ENCODE results near the gene GSTO2.

Gene GSTO2

GRCh38 chr10:104231784-104232612, 37.0 kb upstream of the GSTO2 start, which contains the start of gene CFAP43 (continued):
- TF ChIP-seq KLF16 (tag by site-specific recombination; IDR thresholded peaks at IDR 0.05) = peak; percentile 87
- peak; percentile 46 for TF ChIP-seq ZBTB8A (tag by site-specific recombination; IDR thresholded peaks at IDR 0.05)
- no peak; the same call in 1 of the 2 replicates for TF ChIP-seq ZNF324 (tag by site-specific recombination; IDR thresholded peaks at IDR 0.05)
- TF ChIP-seq WT1 (tag by site-specific recombination; IDR thresholded peaks at IDR 0.05) = peak; percentile 45; the same call in 1 of the 2 replicates
- TF ChIP-seq ZNF37A (tag by site-specific recombination; IDR thresholded peaks at IDR 0.05) = no peak
- TF ChIP-seq, protein P1, sequence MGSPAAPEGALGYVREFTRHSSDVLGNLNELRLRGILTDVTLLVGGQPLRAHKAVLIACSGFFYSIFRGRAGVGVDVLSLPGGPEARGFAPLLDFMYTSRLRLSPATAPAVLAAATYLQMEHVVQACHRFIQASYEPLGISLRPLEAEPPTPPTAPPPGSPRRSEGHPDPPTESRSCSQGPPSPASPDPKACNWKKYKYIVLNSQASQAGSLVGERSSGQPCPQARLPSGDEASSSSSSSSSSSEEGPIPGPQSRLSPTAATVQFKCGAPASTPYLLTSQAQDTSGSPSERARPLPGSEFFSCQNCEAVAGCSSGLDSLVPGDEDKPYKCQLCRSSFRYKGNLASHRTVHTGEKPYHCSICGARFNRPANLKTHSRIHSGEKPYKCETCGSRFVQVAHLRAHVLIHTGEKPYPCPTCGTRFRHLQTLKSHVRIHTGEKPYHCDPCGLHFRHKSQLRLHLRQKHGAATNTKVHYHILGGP (tag by site-specific recombination; IDR thresholded peaks at IDR 0.05) = no peak
- TF ChIP-seq ZBTB7A (tag by site-specific recombination; IDR thresholded peaks at IDR 0.05; ENCODE audit: low read depth) = peak; percentile 78; the same call in 1 of the 2 replicates
- no peak for TF ChIP-seq ZNF510 (tag by site-specific recombination; IDR thresholded peaks at IDR 0.05; ENCODE audit: insufficient replicate concordance)
- no peak for TF ChIP-seq GFI1B (tag by site-specific recombination; IDR thresholded peaks at IDR 0.05)
- TF ChIP-seq ZFHX2 (tag by site-specific recombination; conservative IDR thresholded peaks at IDR 0.05) = no peak
- TF ChIP-seq GLIS2 (tag by site-specific recombination; IDR thresholded peaks at IDR 0.05) = peak; percentile 70
- 0 out of 2 replicates have a peak, but pooled peaks have one; percentile 68 for TF ChIP-seq REPIN1 (tag by site-specific recombination; IDR thresholded peaks at IDR 0.05; ENCODE audit: low read depth)
- peak; percentile 79; the same call in 1 of the 2 replicates for TF ChIP-seq ZNF2 (tag by site-specific recombination; IDR thresholded peaks at IDR 0.05)
- no peak for TF ChIP-seq ZNF624 (tag by site-specific recombination; IDR thresholded peaks at IDR 0.05)
- peak; percentile 92 for TF ChIP-seq ZBTB48 (tag by site-specific recombination; IDR thresholded peaks at IDR 0.05)
- no peak for TF ChIP-seq ZNF16 (tag by site-specific recombination; IDR thresholded peaks at IDR 0.05; ENCODE audit: low read depth)
- TF ChIP-seq ZNF623 (tag by site-specific recombination; IDR thresholded peaks at IDR 0.05) = no peak
- TF ChIP-seq KLF17 (tag by site-specific recombination; IDR thresholded peaks at IDR 0.05) = peak; percentile 71
- TF ChIP-seq ZNF423 (tag by site-specific recombination; IDR thresholded peaks at IDR 0.05) = peak; percentile 97
- TF ChIP-seq ZNF248 (tag by site-specific recombination; IDR thresholded peaks at IDR 0.05) = no peak
- TF ChIP-seq ZNF280D (tag by site-specific recombination; IDR thresholded peaks at IDR 0.05) = no peak
- TF ChIP-seq ZBTB10 (tag by site-specific recombination; IDR thresholded peaks at IDR 0.05) = 0 out of 2 replicates have a peak, but pooled peaks have one; percentile 39
- peak; percentile 79 for TF ChIP-seq SP7 (tag by site-specific recombination; IDR thresholded peaks at IDR 0.05)
- no peak for TF ChIP-seq ZNF140 (tag by site-specific recombination; IDR thresholded peaks at IDR 0.05)
- TF ChIP-seq ZNF701 (tag by site-specific recombination; IDR thresholded peaks at IDR 0.05) = 0 out of 2 replicates have a peak, but pooled peaks have one; percentile 38
- 0 out of 2 replicates have a peak, but pooled peaks have one; percentile 23 for TF ChIP-seq KLF7 (tag by site-specific recombination; IDR thresholded peaks at IDR 0.05; ENCODE audit: borderline replicate concordance)
- 0 out of 2 replicates have a peak, but pooled peaks have one; percentile 8 for TF ChIP-seq IKZF3 (tag by site-specific recombination; IDR thresholded peaks at IDR 0.05)
- TF ChIP-seq, protein P2, sequence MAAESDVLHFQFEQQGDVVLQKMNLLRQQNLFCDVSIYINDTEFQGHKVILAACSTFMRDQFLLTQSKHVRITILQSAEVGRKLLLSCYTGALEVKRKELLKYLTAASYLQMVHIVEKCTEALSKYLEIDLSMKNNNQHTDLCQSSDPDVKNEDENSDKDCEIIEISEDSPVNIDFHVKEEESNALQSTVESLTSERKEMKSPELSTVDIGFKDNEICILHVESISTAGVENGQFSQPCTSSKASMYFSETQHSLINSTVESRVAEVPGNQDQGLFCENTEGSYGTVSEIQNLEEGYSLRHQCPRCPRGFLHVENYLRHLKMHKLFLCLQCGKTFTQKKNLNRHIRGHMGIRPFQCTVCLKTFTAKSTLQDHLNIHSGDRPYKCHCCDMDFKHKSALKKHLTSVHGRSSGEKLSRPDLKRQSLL (tag by site-specific recombination; IDR thresholded peaks at IDR 0.05) = no peak
- TF ChIP-seq ZSCAN18 (tag by site-specific recombination; IDR thresholded peaks at IDR 0.05) = no peak
